ENCODE data around the gene SPECC1L.

Gene SPECC1L

GRCh38 chr22:24433001-24433827 lies 162.6 kb downstream of the SPECC1L start:
- no peak for DNase-seq

- DNase-seq: no peak
Measured at GRCh38 chr22:24433828-24434470, 163.3 kb downstream of the SPECC1L start.

DNA sequence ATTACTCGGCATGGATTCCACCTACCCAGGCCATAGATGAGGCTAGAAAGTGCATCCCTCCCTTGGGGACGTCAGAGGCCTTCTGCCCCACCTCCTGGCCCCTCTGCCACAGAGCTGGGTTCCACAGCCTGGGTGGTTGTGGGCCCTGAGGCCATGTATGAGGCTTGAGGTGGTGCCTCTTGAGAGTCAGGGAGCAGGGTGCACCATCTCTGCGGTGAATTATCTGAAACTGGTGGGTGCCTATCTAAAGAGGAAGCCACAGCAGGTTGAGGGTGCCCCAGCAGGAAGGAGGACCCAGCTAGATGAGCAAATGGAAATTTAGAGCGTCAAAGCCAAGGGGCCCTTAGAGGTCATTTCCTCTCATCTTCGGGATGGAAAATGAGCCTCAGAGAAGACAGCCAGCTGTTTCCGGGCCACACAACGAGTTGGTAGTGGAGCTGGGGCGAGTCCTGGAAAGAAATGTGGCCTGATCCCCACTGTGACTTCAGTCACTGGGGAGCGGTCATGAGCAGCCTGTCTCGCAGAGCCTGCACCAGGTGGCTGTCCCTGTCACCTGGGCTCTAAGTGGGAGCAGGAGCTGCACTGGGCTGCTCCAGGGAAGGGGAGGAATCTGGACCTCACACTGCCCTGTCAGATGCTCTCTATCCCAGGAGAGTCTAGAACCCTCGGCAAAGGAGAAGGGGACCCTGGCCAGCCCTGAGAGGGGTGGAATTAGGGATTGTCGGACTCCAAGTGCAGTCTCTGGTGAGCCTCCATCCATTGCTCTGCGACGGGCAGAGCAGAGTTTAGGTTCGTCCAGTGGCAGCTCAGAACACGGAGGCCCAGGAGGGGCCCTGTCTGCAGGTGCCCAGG lies 164.1 kb downstream of the SPECC1L start:
- DNase-seq: no peak

DNA sequence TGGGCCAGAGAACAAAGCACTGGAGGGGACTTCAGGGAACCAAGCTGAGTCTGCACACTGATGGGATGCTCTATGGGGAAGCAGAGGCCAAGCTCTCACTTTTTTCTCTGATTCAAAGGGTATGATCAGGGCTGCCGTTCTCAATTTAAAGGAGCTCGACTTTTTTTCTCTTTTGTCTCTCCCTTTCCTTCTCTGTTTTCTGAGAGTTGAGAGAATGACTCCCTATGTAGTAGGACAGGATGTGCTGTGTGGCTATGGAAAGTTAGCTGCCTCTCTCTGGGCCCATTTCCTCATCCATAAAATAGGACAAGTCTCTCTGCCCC lies 164.7 kb downstream of the SPECC1L start:
- DNase-seq: no peak

- no peak for DNase-seq
Measured at GRCh38 chr22:24435861-24436371, 165.3 kb downstream of the SPECC1L start.

- DNase-seq: no peak
Measured at GRCh38 chr22:24436553-24436952, 165.9 kb downstream of the SPECC1L start.

DNA sequence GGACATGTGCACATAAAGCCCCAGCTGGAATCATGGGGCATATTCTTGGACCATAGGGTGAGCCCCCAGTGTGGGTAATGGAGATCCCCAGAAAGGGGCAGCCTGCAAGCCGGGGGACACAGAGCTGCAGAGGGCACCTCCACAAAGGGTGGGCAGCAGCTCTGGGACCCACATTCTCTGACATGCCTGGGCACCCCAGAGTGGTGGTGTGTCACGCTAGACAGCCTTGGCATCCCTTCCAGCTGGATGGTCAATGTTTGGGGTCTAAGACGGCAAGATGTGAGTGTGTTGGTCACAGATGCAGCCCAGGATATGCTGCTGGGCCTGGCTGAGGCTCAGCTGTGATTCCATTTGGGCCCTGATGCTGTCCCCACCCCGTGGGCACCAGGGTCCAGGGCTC lies 166.5 kb downstream of the SPECC1L start:
- DNase-seq: no peak

DNA sequence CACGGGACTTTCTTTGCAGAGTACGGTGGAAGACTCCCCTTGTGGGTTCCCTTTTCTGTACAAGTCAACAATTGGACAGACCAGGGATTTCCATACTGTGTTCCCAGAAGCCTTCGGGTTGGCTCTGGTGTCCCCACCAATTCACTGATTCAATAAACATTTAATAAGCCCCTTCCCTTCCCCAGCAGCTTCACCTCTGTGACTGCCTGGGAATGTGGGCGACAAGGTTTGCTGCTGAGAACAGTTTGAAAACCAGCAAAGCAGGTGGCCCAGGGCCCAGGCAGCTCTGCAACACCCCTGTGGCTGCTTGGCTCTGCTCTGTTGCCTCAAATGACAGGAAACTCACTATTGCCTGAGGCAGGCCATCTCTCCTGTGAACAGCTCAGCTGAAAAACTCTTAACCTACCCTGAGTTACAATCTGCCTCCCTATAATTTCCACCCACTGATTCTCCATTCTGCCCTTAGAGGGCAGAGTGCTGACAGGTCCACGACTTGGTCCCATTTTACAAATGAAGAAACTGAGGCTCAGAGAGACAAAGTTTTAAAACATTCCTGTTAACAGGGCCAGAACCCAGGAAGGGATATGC lies 167.2 kb downstream of the SPECC1L start:
- no peak for DNase-seq

GRCh38 chr22:24440270-24440717 lies 169.7 kb downstream of the SPECC1L start:
- no peak for DNase-seq

DNA sequence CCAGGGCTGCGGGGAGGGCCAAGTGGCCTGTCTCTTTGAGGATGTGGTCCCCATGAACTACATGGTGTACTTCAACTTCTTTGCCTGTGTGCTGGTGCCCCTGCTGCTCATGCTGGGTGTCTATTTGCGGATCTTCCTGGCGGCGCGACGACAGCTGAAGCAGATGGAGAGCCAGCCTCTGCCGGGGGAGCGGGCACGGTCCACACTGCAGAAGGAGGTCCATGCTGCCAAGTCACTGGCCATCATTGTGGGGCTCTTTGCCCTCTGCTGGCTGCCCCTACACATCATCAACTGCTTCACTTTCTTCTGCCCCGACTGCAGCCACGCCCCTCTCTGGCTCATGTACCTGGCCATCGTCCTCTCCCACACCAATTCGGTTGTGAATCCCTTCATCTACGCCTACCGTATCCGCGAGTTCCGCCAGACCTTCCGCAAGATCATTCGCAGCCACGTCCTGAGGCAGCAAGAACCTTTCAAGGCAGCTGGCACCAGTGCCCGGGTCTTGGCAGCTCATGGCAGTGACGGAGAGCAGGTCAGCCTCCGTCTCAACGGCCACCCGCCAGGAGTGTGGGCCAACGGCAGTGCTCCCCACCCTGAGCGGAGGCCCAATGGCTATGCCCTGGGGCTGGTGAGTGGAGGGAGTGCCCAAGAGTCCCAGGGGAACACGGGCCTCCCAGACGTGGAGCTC lies 170.2 kb downstream of the SPECC1L start:
- no peak for DNase-seq

DNA sequence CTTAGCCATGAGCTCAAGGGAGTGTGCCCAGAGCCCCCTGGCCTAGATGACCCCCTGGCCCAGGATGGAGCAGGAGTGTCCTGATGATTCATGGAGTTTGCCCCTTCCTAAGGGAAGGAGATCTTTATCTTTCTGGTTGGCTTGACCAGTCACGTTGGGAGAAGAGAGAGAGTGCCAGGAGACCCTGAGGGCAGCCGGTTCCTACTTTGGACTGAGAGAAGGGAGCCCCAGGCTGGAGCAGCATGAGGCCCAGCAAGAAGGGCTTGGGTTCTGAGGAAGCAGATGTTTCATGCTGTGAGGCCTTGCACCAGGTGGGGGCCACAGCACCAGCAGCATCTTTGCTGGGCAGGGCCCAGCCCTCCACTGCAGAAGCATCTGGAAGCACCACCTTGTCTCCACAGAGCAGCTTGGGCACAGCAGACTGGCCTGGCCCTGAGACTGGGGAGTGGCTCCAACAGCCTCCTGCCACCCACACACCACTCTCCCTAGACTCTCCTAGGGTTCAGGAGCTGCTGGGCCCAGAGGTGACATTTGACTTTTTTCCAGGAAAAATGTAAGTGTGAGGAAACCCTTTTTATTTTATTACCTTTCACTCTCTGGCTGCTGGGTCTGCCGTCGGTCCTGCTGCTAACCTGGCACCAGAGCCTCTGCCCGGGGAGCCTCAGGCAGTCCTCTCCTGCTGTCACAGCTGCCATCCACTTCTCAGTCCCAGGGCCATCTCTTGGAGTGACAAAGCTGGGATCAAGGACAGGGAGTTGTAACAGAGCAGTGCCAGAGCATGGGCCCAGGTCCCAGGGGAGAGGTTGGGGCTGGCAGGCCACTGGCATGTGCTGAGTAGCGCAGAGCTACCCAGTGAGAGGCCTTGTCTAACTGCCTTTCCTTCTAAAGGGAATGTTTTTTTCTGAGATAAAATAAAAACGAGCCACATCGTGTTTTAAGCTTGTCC lies 171.0 kb downstream of the SPECC1L start:
- DNase-seq: no peak

DNA sequence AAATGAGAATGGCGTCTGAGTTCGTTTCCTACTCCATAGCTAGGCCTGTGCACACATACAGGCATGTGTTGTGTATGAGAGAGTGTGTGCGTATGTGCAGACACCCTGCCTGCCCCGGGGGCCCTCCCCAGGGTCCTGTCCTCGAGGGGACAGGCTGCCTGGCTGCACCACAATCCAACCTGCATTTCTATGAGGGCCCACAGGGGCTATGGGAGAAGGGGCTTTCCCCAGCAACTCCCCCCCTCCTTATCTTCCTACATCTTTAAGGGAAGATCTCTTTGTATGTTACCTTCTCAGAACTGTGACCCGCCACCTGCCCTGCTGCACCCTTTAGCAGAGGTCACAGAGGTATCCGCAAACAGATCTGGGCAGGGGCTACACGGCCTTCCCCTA lies 171.7 kb downstream of the SPECC1L start:
- DNase-seq: no peak

- no peak for DNase-seq
Measured at GRCh38 chr22:24443668-24444067, 173.0 kb downstream of the SPECC1L start.

DNA sequence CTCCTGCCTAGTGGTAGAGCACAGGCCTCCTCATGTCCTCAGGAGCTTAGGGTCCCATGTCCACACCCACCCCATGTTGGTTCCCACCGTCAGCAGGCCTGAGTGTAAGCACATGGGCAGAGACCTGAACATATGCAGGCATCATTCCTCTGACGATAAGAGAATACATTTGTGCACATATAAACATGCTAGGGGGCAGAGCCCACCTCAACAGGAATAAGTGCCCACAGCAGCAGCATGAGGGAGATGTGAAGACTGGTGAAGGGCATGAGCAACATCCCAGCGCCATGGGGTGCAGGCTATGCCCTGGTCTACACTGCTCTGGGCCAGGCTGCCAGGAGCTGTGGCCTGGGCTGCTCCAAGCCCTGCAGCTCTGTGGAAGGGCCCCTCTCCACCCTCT lies 173.6 kb downstream of the SPECC1L start:
- no peak for DNase-seq

GRCh38 chr22:24444729-24445466 lies 174.3 kb downstream of the SPECC1L start:
- no peak for DNase-seq

DNA sequence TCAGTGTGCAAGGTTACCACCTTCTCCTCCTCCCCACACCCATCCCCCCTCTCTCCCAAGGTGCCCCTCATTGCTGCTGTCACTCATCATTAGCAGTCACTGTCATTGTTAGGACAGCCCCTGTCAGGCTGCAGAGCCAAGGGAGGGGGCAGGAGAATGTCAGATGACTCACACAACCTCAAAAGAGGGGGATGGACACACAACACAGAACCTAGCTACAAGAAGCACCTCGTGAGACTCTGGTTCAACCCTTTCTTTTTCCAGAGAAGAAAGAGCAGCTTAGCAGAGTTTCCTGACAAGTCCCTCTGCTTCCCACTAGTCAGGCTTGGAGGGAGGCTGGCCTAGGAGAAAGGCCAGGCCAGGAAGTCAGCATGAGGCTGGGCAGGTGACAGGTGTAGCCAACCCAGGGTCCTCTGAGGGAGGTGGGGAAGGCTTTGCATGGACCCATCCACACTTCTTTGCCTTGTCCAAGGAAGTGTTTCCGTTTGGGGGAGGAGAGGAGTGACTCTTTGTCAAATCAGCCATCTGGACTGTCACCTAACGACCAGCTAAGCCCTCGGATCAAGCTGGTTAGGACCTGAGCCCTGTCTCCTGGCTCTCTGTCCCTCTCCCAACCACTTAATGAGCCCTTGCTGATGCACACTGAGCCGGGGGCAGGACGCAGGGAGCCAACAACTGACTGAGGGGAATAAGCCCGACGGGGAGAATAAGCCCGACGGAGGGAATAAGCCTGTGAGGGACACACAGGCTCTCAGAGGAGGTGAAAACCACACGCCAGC lies 175.0 kb downstream of the SPECC1L start:
- no peak for DNase-seq

DNA sequence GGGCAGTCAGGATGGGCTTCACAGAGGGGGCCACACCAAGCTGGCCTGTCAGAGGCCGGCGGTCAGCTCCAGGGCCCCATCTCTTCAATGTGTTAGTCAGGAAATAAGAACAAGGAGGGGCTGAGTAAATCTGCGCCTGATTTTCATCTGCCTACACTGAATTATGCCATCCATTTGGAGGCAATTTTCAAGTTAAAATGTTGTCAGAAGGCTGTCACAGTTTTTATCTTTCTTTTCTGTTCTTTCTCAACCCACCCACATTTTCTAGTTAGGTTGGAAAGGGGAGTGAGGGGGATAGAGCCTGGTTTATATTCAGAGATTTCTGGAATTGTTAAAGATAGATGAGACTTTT lies 175.6 kb downstream of the SPECC1L start:
- no peak for DNase-seq

DNA sequence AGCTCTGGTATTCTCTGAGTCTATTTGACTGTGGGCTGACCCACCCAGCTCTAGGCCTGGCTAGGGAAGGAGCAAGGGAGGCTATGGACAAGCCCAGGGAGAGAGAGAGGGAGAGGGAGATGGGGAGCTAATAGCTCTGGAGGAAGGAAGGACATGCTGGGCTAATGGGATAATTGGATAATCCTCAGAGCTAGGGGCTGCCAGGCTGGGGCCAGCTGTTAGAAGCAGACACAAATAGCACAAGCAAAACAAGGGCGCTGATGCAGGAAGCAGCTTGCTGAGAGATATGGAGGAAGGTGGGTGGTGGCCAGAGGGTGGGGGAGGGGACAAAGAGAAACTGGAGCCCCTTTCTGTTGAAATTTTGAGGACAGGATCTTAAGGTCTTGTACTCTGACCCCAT lies 180.0 kb downstream of the SPECC1L start:
- DNase-seq: peak; percentile 23

- DNase-seq: no peak
Measured at GRCh38 chr22:24451162-24451561, 180.5 kb downstream of the SPECC1L start.

DNA sequence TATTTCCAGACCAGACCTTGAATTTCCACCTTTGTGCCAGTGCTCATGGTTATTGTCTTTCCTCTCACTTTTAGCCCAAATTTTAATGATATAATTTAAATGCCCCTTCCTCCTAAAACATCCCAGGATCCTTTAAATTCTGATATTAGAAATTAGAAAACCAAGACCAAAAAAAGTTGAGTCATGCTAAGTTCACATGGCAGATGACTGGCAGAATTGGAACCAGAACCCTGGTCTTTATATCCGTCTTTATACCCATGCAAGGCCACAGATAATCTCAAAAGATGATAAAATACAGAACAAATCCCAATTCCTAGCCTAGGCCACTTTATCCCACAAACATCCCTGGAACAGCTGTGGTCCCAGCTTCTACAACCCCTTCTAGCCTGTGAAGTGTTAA lies 183.2 kb downstream of the SPECC1L start:
- no peak for DNase-seq
